Measurements from ENCODE around the gene CBFA2T3.

The CBFA2T3 gene

DNA sequence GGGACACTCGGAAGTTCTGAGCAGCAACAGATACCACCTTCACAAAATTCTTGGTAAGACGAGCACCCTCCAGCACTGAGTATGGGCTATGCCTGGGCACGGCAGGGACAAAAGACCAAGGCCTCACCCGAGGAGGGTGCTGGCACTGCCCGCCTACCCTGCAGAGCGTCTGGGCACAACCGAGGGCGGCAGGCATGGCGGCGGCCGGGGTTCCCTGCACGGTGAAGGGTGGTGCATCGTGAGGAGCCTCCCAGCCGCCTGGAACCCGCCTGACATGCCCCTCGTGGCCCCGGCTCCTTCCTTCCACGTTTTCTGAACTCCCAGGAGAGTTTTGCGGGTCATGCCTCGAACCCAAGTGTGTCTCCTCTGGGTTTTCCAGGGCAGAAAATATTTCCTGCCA lies 139.2 kb downstream of the CBFA2T3 start:
- no peak overlapping the region for H3K4me3 ChIP-seq (ENCODE audit: low read depth, low read length)
- DNase-seq (ENCODE audit: low read depth), result no peak
- TF ChIP-seq, protein P1, sequence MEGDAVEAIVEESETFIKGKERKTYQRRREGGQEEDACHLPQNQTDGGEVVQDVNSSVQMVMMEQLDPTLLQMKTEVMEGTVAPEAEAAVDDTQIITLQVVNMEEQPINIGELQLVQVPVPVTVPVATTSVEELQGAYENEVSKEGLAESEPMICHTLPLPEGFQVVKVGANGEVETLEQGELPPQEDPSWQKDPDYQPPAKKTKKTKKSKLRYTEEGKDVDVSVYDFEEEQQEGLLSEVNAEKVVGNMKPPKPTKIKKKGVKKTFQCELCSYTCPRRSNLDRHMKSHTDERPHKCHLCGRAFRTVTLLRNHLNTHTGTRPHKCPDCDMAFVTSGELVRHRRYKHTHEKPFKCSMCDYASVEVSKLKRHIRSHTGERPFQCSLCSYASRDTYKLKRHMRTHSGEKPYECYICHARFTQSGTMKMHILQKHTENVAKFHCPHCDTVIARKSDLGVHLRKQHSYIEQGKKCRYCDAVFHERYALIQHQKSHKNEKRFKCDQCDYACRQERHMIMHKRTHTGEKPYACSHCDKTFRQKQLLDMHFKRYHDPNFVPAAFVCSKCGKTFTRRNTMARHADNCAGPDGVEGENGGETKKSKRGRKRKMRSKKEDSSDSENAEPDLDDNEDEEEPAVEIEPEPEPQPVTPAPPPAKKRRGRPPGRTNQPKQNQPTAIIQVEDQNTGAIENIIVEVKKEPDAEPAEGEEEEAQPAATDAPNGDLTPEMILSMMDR (conservative IDR thresholded peaks at IDR 0.05; ENCODE audit: low read depth, low read length), result no peak

DNA sequence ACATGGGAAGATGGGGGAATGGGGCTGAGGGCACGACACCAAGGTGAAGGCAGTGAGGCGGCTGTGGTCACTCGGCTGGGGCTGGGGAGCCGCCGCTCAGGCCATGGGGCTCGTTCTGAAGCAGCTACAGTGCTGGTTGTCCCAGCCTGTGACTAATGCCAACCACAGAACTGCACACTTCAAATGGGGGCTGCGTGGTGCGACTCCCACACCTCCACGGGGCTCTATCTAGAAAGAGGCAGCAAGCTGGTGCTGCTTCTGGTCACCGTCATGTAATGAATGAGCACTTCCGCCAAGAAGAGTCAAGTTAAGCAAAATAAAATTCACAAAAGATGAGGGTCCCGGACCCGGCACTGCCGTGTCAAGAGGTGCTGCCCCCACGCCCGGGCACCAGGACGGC lies 140.2 kb downstream of the CBFA2T3 start:
- no peak overlapping the region for H3K4me3 ChIP-seq (ENCODE audit: low read depth, low read length)
- TF ChIP-seq, protein P1 (conservative IDR thresholded peaks at IDR 0.05; ENCODE audit: low read depth, low read length), result no peak
- DNase-seq (ENCODE audit: low read depth), result no peak

DNA sequence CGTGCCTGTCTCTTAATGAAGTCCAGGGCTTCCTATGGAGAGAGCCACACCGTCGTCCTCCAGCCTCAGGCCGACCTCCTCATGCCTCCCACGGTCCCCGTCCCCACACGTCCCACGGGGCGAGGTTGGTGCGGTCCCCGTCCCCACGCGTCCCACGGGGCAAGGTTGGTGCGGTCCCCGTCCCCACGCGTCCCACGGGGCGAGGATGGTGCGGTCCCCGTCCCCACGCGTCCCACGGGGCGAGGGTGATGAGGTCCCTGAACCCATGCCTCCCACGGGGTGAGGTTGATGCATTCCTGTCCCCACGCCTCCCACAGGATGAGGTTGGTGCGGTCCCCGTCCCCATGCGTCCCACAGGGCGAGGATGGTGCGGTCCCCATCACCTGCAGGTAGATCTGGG lies 141.2 kb downstream of the CBFA2T3 start:
- TF ChIP-seq, protein P1 (conservative IDR thresholded peaks at IDR 0.05; ENCODE audit: low read depth, low read length), result no peak
- no peak overlapping the region for H3K4me3 ChIP-seq (ENCODE audit: low read depth, low read length)
- DNase-seq (ENCODE audit: low read depth), result no peak

DNA sequence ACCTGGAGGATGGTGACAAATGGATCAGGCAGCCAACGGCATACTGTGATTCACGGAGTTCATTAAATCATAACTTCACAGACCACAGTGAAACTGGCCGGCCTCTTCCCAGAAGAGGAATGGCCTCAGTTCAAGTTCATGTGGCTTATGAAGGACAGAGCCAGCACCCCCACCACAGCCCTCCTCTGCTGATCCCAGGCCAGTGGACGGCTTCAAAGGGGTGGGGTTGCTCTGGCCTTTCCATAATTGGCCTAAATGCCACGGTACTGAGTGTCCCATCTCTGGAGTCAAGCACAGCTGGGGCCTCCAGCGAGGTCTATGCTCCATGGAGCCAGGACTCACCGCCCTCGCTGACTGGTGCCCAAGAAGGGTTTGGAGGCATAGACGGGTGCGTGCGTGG lies 141.6 kb downstream of the CBFA2T3 start:
- no peak overlapping the region for H3K4me3 ChIP-seq (ENCODE audit: low read depth, low read length)
- TF ChIP-seq, protein P1 (conservative IDR thresholded peaks at IDR 0.05; ENCODE audit: low read depth, low read length), result no peak

DNA sequence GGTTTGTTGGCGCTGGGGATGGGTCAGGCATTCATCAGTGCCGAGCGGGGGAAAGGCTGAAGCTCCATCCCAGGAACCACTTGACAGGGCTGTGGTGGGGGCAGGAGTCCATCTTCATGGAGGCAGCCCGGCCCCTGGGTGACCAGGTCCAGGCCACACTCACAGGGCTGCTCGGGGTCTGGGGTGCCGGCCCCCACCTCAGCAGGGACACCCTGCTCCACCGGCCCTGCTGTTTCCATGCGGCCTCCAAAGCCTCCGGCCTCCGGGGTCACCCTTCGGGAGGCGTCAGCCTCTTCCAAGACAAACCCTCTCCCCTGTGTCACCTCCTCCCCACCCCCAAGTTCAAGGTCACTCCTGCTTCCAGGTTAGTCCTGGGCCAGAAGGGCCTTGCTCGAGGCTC lies 142.3 kb downstream of the CBFA2T3 start:
- H3K4me3 ChIP-seq (ENCODE audit: low read depth, low read length), result no peak overlapping the region
- DNase-seq (ENCODE audit: low read depth), result no peak
- TF ChIP-seq, protein P1 (conservative IDR thresholded peaks at IDR 0.05; ENCODE audit: low read depth, low read length), result no peak

More for the DNA sequence above, 141.6 kb downstream of the CBFA2T3 start:
- DNase-seq (ENCODE audit: low read depth), result no peak

DNA sequence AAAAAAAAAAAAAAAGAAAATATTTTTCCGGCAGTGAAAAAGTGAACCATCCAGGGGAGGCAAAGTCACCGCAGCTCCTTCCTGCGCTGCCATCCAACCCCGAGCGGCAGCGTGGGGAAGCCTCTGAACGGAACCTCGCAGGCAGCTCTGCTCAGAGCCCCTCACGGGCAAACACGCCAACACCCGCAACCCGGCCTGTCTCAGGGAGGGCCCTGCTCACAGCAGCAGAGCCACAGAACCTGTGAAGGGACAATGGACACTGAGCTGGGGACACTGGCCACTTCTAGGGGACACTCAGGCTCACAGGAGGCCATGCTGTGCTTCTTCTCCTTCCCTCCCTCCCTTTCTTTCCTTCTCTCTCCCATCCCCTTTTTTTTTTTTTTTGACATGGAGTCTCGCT lies 143.9 kb downstream of the CBFA2T3 start:
- H3K4me3 ChIP-seq (ENCODE audit: low read depth, low read length), result no peak overlapping the region
- DNase-seq (ENCODE audit: low read depth), result no peak
- TF ChIP-seq, protein P1 (conservative IDR thresholded peaks at IDR 0.05; ENCODE audit: low read depth, low read length), result no peak

DNA sequence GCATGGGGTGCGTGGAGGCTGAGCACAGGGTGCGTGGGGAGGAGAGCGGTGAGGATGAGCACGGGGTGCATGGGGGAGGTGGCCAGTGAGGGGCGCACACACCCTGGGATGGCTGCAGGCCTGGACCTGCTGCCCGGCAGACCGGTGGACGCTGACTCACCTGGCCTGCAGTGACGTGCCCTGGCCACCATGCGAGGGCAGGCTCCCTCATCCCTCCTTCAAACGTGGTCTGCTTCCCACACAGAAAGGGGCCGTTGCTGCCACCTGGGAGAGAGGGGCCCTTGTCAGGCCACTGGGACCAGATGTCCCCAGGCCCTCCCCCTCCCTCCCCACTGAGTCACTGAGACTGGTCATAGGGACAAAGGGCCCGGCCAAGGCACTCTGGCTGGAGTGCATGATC lies 145.2 kb downstream of the CBFA2T3 start:
- TF ChIP-seq, protein P1 (conservative IDR thresholded peaks at IDR 0.05; ENCODE audit: low read depth, low read length), result no peak
- no peak for DNase-seq (ENCODE audit: low read depth)

More for the DNA sequence above, 145.2 kb downstream of the CBFA2T3 start:
- H3K4me3 ChIP-seq (ENCODE audit: low read depth, low read length), result no peak overlapping the region
